HG03457 (cell line): ENCODE data around the gene C1orf198.

Experiments used
- ATAC-seq: cut with Tn5 transposase; IDR thresholded peaks from one replicate; pipeline ENCODE4 v1.9.1; 2021; ENCODE audit warnings: moderate number of reproducible peaks; ENCODE audit not compliant: unreplicated experiment

The C1orf198 gene

GRCh38 chr1:230790026-230790425 lies 78.3 kb downstream of the C1orf198 start:
- no peak for ATAC-seq

- no peak for ATAC-seq
Measured at GRCh38 chr1:230788561-230789275, 79.6 kb downstream of the C1orf198 start.

- ATAC-seq, result no peak
Measured at GRCh38 chr1:230787471-230787870, 80.8 kb downstream of the C1orf198 start.
